PC-3 (cell line): ENCODE measurements around the gene SMPD4.
"Not testable (repeated sequence)": the region's sequence is repeated elsewhere in the genome, so short reads cannot be mapped to it uniquely, and the experiment has no call there.

Experiments used
- CTCF ChIP-seq: fragments of 300-600 bp; sonication (generic); conservative IDR thresholded peaks from 2 replicates; pipeline ENCODE4 v1.5.1; 2017; ENCODE audit warnings: antibody characterized with exemption, low read depth, mild to moderate bottlenecking, low read length
- EZH2 ChIP-seq: fragments of 300-600 bp; sonication (generic); IDR thresholded peaks from one replicate; pipeline ENCODE4 v1.6.1; 2017; ENCODE audit warnings: antibody characterized with exemption, mild to moderate bottlenecking, low read length; ENCODE audit not compliant: unreplicated experiment
- EZH2phosphoT487 ChIP-seq: fragments of 300-600 bp; sonication (generic); IDR thresholded peaks from 2 replicates; pipeline ENCODE4 v1.6.1; 2018; ENCODE audit warnings: mild to moderate bottlenecking, antibody characterized with exemption, low read length, borderline replicate concordance

GRCh38 chr2:130160838-130161705, 20.3 kb downstream of the SMPD4 start:
- not testable (repeated sequence) for TF ChIP-seq EZH2, CTCF, EZH2phosphoT487
